Breast epithelium (tissue), 3 donors: Measurements from ENCODE around the gene ANGPTL5.

Source experiments
- POLR2A ChIP-seq: fragments of 450-650 bp; IDR thresholded peaks from one replicate; pipeline ENCODE4 v1.6.1; 2016; ENCODE audit warnings: antibody characterized with exemption, mild to moderate bottlenecking, moderate library complexity
- POLR2AphosphoS5 ChIP-seq, 3 donors: sonication (generic); formaldehyde crosslinking; IDR thresholded peaks; one replicate each; pipeline ENCODE4 v1.6.1; 2017; ENCODE audit warnings: antibody characterized with exemption in 3 of 3
- TF ChIP-seq, protein P1 (sequence below), 3 donors: fragments of 450-650 bp; IDR thresholded peaks; one replicate each; pipeline ENCODE4 v1.5.1; 2016 to 2017; ENCODE audit warnings: antibody characterized with exemption in 3 of 3, mild to moderate bottlenecking in 3 of 3, moderate library complexity in 3 of 3

DNA sequence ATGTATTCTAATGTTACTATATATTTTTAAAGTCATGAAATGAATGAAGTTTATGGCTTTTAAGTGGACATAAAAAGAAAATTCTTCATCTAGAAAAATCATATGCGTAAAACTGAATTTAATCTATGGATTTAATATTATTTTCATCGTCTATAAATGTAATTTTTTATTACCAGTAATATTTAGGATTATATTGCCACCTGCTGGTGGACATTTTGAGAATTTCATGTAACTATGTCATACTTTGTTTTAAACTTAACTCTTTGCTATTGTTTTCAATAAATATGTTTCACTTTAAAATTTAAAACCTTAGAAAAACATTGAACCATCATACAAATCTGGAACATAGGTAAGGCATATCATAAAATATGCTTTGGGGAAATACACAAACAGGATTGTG lies 68.1 kb downstream of the ANGPTL5 start:
- TF ChIP-seq, protein P1, sequence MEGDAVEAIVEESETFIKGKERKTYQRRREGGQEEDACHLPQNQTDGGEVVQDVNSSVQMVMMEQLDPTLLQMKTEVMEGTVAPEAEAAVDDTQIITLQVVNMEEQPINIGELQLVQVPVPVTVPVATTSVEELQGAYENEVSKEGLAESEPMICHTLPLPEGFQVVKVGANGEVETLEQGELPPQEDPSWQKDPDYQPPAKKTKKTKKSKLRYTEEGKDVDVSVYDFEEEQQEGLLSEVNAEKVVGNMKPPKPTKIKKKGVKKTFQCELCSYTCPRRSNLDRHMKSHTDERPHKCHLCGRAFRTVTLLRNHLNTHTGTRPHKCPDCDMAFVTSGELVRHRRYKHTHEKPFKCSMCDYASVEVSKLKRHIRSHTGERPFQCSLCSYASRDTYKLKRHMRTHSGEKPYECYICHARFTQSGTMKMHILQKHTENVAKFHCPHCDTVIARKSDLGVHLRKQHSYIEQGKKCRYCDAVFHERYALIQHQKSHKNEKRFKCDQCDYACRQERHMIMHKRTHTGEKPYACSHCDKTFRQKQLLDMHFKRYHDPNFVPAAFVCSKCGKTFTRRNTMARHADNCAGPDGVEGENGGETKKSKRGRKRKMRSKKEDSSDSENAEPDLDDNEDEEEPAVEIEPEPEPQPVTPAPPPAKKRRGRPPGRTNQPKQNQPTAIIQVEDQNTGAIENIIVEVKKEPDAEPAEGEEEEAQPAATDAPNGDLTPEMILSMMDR (IDR thresholded peaks at IDR 0.05) = peak; percentile 38 to 51 (median 48)
- TF ChIP-seq POLR2AphosphoS5 (IDR thresholded peaks at IDR 0.05) (no peak), POLR2A (no peak)
